ENCODE results near the gene GSTCD. TPM values are rescaled to one million over a fixed set of nuclear protein-coding genes. Genes with fewer than 3 reads are reported as not detected.

Gene GSTCD
- total RNA-seq, 2 donors from 2014 or later = 3.9 to 5.9 TPM

GRCh38 chr4:105805501-105806120 is 97.0 kb downstream of the GSTCD start:
- Histone ChIP-seq H3K27ac (no peak overlapping the region), H3K27me3 (no peaks in the 10 kb centered on the region), H3K9me3 (no peaks in the 10 kb centered on the region), H3K4me1 (peaks cover 6% of the 10 kb centered on the region), H3K36me3 (replicated peaks in 1 of 2; ENCODE audit: insufficient read depth in 1 of 2, low read depth in 2 of 2) (no peaks in the 10 kb centered on the region), H3K4me3 (no peak overlapping the region)
- WGBS, 2 donors = 47 to 50% methylated on average over 1 of the region's 1 CpG
- DNase-seq (no peak), ATAC-seq (no peak)
- TF ChIP-seq POLR2A (IDR thresholded peaks at IDR 0.05) (no peak), CTCF (IDR thresholded peaks at IDR 0.05) (no peak)
- intact Hi-C loops (cut with DNase I) = no loop called here

- Histone ChIP-seq H3K4me3 (no peak overlapping the region), H3K36me3 (replicated peaks in 1 of 2; ENCODE audit: insufficient read depth in 1 of 2, low read depth in 2 of 2) (no peaks in the 10 kb centered on the region), H3K27ac (no peak overlapping the region), H3K4me1 (peaks cover 6% of the 10 kb centered on the region), H3K27me3 (no peaks in the 10 kb centered on the region), H3K9me3 (no peaks in the 10 kb centered on the region)
- ATAC-seq = no peak
- 87 to 97% methylated on average over 2 of the region's 2 CpGs for WGBS, 2 donors
- intact Hi-C loops (cut with DNase I) = no loop called here
- no peak for TF ChIP-seq POLR2A (IDR thresholded peaks at IDR 0.05)
- no peak for TF ChIP-seq CTCF (IDR thresholded peaks at IDR 0.05)
- no peak for DNase-seq
Observed at GRCh38 chr4:105807496-105807895, 98.9 kb downstream of the GSTCD start.

- Histone ChIP-seq H3K9me3 (no peaks in the 10 kb centered on the region), H3K27me3 (no peaks in the 10 kb centered on the region), H3K4me1 (no peaks in the 10 kb centered on the region), H3K36me3 (replicated peaks in 1 of 2; ENCODE audit: insufficient read depth in 1 of 2, low read depth in 2 of 2) (no peaks in the 10 kb centered on the region), H3K4me3 (no peak overlapping the region), H3K27ac (no peak overlapping the region)
- WGBS, 2 donors = 88 to 90% methylated on average over 3 of the region's 3 CpGs
- no peak for ATAC-seq
- TF ChIP-seq CTCF (IDR thresholded peaks at IDR 0.05) = no peak
- no peak for DNase-seq
- intact Hi-C loops (cut with DNase I) = no loop called here
Observed at GRCh38 chr4:105808030-105808749, 99.6 kb downstream of the GSTCD start.

- TF ChIP-seq CTCF (IDR thresholded peaks at IDR 0.05) = no peak
- TF ChIP-seq POLR2A (IDR thresholded peaks at IDR 0.05) = no peak
- no peak overlapping the region for H3K4me3 ChIP-seq
- H3K36me3 ChIP-seq (replicated peaks in 1 of 2; ENCODE audit: insufficient read depth in 1 of 2, low read depth in 2 of 2) = no peaks in the 10 kb centered on the region
- 74 to 81% methylated on average over 3 of the region's 3 CpGs for WGBS, 2 donors
- no peaks in the 10 kb centered on the region for H3K4me1 ChIP-seq
- no peaks in the 10 kb centered on the region for H3K27me3 ChIP-seq
- DNase-seq = peak in 2 of 4 donors; percentile 11 to 12
- intact Hi-C loops (cut with DNase I) = no loop called here
- H3K27ac ChIP-seq = no peak overlapping the region
- ATAC-seq = peak; percentile 30
- H3K9me3 ChIP-seq = no peaks in the 10 kb centered on the region
Observed at GRCh38 chr4:105808750-105809041, 100.1 kb downstream of the GSTCD start.

- H3K4me3 ChIP-seq = no peak overlapping the region
- ATAC-seq (no peak), DNase-seq (no peak)
- 86 to 87% methylated on average over 1 of the region's 1 CpG for WGBS, 2 donors
- no peaks in the 10 kb centered on the region for H3K9me3 ChIP-seq
- no peaks in the 10 kb centered on the region for H3K27me3 ChIP-seq
- intact Hi-C loops (cut with DNase I) = no loop called here
- H3K27ac ChIP-seq = no peak overlapping the region
- TF ChIP-seq POLR2A (IDR thresholded peaks at IDR 0.05) (no peak), CTCF (IDR thresholded peaks at IDR 0.05) (no peak)
- no peaks in the 10 kb centered on the region for H3K4me1 ChIP-seq
- no peaks in the 10 kb centered on the region for H3K36me3 ChIP-seq (replicated peaks in 1 of 2; ENCODE audit: insufficient read depth in 1 of 2, low read depth in 2 of 2)
Observed at GRCh38 chr4:105815701-105816100, 107.1 kb downstream of the GSTCD start.

All from body of pancreas (tissue), 4 donors.